GM12865 (cell line): ENCODE results near the gene JPH3.

ENCODE experiments used
- DNase-seq: peaks from one replicate; pipeline ENCODE4 v3.0.0; 2010; ENCODE audit warnings: low read depth
- H3K4me3 ChIP-seq: 2 replicates; pipeline ENCODE4 v1.5.1; 2011; ENCODE audit warnings: mild to moderate bottlenecking, low read depth, low read length, control low read depth
- TF ChIP-seq, protein P1 (sequence below): IDR thresholded peaks from 2 replicates; pipeline ENCODE4 v1.5.1; 2011; ENCODE audit warnings: low read length, control low read depth, low read depth, inconsistent platforms; ENCODE audit not compliant: insufficient read depth; ENCODE audit errors: missing control alignments

JPH3 gene

DNA sequence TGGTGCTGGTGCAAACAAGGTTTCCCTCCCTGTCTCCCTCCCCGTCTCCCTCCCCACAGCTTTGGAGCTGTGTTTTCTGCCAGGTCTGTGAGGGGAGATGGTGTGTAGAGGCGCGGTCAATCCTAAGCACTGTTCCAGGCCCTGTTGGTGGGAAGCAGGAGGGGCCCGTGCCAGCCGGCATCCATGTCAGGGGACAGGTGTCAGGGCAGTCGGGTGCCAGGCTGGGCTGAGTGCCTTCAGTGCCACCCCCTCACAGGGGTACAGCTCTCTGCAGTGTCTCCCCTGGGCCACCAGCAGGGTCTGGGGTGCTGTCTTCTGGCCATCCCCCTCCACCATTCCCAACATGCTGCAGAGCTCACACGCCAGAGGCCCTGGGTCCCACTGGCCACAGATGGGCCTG lies 89.9 kb downstream of the JPH3 start:
- no peak for DNase-seq
- no peak overlapping the region for H3K4me3 ChIP-seq
- TF ChIP-seq, protein P1, sequence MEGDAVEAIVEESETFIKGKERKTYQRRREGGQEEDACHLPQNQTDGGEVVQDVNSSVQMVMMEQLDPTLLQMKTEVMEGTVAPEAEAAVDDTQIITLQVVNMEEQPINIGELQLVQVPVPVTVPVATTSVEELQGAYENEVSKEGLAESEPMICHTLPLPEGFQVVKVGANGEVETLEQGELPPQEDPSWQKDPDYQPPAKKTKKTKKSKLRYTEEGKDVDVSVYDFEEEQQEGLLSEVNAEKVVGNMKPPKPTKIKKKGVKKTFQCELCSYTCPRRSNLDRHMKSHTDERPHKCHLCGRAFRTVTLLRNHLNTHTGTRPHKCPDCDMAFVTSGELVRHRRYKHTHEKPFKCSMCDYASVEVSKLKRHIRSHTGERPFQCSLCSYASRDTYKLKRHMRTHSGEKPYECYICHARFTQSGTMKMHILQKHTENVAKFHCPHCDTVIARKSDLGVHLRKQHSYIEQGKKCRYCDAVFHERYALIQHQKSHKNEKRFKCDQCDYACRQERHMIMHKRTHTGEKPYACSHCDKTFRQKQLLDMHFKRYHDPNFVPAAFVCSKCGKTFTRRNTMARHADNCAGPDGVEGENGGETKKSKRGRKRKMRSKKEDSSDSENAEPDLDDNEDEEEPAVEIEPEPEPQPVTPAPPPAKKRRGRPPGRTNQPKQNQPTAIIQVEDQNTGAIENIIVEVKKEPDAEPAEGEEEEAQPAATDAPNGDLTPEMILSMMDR: no peak

DNA sequence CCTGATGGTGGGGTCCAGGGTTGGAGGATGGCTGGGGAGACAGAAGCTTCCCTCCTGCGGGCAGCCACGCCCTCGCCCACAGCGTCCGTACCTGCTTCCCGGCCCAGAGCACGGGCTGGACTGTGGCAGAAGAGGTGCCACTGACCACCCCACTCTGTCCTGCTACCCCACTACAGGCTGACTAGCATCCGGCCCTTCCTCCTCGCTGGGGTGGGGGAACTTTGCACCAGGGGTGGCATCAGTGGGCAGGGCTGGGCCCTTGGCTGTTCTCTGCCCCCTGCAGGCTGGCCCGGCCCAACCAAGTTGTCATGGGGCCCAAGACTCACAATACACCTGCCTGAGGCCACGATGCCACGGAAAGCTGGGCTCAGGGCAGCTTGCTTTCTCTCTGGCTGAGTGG lies 90.4 kb downstream of the JPH3 start:
- TF ChIP-seq, protein P1: no peak
- H3K4me3 ChIP-seq: no peak overlapping the region
- no peak for DNase-seq

DNA sequence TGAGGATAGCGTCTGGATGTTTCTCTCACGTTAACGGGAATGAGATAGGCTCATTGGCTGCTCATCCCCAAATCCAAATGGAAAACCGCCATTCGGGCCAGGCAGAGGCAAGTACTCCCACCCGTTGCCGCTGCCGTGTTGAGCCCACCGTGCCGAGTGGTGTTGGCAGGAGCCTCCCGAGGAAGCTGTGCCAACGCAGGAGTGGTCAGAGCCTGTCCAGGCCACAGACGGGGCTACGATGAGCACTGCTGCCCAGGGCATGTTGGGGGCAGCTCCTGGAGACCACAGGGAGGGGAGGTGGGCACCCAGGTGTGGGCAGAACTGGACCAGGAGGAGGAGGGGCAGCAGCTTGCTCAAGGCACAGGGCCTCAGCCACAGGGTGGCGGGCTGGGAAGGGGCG lies 91.5 kb downstream of the JPH3 start:
- TF ChIP-seq, protein P1: no peak
- no peak overlapping the region for H3K4me3 ChIP-seq
- no peak for DNase-seq

DNA sequence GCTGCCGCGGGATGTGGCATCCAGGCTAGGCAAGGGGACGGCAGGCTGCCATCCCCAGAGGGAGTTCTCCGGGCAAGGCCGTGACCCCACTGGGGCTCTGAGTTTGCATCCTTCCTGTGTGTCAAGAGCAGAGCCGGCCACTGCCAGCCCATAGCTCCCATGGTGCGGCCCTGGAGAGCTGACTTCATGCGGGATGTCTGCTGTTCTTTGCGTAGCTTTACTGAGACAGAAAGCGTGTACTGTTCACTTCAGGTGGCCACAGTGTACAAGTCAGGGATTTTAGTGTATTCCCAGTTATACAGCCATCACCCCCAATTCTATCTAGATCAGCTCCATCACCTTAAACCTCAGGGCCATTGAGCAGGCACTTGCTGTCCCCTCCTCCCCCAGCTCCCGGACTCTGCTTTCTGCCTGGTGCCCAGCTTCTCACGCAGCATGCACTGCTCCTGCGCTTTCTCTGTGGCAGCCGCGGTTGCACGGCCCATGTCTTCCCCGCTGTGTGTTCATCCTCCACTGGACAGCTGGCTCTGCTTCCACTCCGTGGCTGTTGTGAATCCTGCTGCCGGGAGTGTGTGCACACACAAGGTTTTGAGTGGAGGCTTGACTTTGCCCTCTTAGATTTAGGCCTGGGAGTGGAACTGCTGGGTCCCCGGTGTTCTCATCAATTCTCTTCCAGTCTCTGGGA lies 92.3 kb downstream of the JPH3 start:
- DNase-seq: no peak
- TF ChIP-seq, protein P1: no peak

DNA sequence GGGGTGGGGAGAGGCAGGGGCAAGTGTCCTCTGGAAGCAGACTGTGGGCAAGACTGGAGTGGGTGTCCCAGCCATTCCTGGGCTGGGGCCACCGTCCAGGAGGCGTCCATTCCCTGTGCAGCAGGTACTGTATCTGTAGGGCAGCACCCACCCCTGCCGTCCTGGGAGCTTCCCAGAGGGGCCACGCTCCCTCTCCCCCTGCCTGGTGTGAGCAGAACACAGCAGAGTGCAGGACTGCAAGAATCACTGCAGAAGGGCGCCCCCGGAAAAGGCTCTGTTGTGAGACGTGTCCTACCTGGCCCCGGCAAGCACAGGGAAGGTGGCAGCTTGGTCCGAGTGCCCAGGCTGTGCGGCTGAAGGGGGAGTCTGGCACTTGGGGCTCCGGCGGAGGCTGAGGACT lies 93.2 kb downstream of the JPH3 start:
- no peak for DNase-seq
- TF ChIP-seq, protein P1: no peak

More for the DNA sequence above, 92.3 kb downstream of the JPH3 start:
- H3K4me3 ChIP-seq: no peak overlapping the region

DNA sequence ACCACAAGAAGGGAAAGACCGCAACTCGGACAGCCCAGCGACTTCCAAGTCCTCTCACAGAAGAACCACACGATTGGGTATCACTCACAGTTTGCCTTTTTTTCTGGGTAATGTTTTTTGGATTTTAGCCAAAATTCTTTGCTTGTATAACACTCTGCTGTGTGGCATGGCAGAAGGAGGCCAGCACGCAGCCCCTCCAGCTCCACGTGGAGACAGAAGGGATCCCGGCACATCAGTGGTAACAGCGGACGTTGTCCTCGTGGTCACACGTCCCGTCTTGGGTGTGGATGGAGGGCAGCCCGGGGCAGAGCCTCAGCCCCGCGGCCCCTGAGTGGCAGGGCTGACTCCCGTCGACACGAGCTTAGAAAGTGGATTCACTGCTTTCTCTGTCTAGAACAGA lies 94.4 kb downstream of the JPH3 start:
- H3K4me3 ChIP-seq: no peak overlapping the region
- no peak for DNase-seq
- TF ChIP-seq, protein P1: no peak

More for the DNA sequence above, 93.2 kb downstream of the JPH3 start:
- H3K4me3 ChIP-seq: no peak overlapping the region

DNA sequence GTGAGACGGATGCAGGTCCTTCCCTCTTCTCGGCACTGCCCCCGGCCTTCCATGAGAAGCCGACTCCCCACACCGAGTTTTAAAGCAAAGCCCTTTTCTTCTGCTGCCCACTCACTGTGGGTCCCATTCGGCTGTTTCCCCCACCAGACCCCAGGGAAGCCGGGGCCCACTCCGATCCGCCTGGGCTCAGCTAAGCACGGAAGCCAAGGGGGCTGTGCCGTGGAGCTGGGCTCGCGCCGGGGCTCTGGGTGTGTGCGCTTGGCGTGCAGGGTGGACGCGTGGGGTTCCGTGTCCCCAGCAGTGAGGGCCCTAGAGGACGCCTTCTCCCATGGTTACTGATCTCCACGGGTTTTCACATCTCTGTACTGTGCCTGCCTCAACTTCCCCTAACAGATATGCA lies 94.9 kb downstream of the JPH3 start:
- H3K4me3 ChIP-seq: no peak overlapping the region
- TF ChIP-seq, protein P1: no peak

More for the DNA sequence above, 94.9 kb downstream of the JPH3 start:
- no peak for DNase-seq
